Posterior vena cava (tissue), 2 donors: Measurements from ENCODE around the gene DGKI. TPM values are rescaled to one million over a fixed set of nuclear protein-coding genes. Genes with fewer than 3 reads are reported as not detected.

Experiments
- DNase-seq: peaks from one replicate; pipeline ENCODE4 v3.0.0-alpha.2; 2020; ENCODE audit warnings: low spot score
- intact Hi-C, 2 donors: fragments of 100-400 bp; cut with DNase I; formaldehyde crosslinking; loops; one replicate each; pipeline versions ENCODE4 v1.14.1 to v1.14.2; 2022 to 2023
- total RNA-seq, 2 donors: library from RNA; stranded (reverse); fragmentation: NEBNext Ultra II Directional; extraction: Animal tissue kit (Norgen Biotek cat#: 25700); gene quantifications; one replicate each; pipeline ENCODE4 v1.2.1, GENCODE V29; 2021
- donor health status: DM: yes; HTN: yes; CAD: no.
- donor health status: DM: yes; HTN: yes; CAD: no.

Gene DGKI
- total RNA-seq, 2 donors from 2014 or later, result 2.4 to 6.1 TPM

DNA sequence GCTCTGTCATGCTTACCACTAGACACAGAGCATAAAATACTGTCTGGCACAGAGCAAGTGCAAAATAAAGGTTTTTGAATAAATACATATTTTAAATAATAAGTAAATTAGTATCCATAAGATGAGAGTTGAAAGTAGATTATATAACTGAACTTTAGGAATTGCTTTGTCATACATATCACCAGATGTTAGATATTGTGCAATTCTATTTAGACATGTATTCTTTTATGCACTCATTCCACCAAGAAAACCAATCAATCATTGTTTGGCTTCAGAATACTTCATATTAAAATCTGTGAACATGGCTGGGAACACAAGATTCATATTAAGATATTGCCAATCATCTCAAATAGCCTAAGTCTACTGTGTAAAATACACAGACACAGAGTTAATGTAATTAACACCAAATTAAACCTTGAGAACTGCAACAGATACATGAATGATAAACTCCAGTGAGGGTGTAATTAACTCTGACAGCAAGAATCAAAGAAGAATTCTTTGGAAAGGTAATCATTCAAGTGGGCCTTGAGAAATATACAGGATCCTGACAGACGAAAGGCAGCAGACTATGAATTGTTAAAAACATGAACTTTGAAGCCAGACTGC is 302.2 kb downstream of the DGKI start:
- no peak for DNase-seq
- intact Hi-C loops, result no loop called here

DNA sequence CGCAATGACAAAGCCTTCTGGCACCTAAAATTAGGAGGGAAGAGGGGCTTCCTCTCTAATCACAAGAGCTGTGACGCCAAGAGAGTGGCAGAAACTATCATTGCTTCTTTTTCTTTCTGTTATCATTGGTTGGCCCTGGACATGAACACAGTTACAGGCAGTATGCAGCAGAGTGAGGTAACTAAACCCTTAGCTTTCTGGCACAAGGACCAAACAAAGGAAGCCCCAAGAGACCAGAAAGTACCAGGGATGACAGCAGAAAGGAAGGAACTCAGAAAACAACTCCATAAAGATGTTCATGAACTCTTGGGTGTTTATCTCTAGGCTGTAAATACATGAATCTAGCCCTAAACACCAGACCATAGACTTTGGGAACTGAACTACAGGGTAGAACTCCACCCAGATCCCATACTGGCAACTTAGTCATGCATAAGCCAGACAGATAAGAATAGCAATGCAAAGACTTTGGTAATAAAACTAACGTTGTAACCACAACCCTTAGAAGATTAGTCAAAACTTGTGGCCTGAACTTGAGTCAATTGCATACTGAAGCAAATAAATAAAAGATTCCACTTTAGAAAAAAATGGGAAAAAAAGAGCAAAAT is 307.6 kb downstream of the DGKI start:
- intact Hi-C loops, result no loop called here
- DNase-seq, result no peak

DNA sequence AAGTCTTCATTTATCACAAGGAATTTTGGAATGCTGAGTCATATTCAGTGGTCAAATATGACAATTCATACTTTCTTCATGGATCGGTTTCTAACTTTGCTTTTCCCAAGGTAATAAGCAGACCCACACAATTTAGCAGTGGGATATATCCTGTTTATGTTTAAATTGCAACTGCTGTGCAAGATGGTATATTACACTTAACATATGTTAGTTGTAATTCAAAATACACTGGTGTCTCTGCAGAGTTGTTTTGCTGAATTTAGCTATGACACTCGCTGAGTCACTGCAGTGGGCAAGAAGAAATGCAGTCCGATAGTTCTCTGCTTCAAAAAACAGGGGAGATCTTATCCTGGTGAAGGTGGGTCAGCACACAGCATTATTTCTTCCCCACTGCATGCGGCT is 308.4 kb downstream of the DGKI start:
- intact Hi-C loops, result no loop called here
- DNase-seq, result no peak

DNA sequence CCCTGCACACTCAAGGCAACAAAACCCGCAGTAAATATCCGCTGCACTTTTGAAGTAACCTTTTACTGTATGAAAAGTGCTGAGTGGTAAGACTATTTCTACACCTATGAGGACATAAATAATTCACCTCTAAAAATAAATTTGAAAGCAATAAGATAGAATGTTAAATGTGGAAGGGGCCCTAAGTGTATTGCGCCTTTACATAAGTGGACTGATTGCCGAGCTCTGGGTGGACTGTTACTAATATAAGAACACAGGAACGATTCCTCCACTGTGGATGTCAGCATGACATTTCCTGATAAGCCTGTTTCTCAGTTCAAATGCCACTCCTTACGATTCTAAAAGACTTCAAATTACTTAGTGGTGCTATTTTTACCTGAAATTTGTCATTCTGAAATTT is 311.2 kb downstream of the DGKI start:
- intact Hi-C loops, result no loop called here
- DNase-seq, result no peak

DNA sequence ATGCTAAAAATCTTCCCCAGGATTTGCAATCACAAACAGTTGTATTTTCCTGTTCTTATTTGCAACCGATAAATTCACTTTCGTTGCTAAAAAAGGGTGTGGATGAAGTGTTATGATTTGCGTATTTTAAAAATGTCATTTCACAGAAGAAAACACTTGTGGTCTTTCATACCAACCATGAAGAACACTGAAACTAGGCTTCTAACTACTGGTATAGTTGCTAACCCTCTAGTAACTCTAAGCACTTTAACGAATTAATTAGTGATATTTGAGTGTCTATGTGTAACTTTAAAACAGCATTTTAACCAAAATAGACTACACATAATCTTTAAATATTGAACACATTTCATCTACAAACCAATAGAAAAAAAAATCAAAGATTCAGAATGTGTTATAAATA is 315.1 kb downstream of the DGKI start:
- intact Hi-C loops, result no loop called here
- DNase-seq, result no peak

DNA sequence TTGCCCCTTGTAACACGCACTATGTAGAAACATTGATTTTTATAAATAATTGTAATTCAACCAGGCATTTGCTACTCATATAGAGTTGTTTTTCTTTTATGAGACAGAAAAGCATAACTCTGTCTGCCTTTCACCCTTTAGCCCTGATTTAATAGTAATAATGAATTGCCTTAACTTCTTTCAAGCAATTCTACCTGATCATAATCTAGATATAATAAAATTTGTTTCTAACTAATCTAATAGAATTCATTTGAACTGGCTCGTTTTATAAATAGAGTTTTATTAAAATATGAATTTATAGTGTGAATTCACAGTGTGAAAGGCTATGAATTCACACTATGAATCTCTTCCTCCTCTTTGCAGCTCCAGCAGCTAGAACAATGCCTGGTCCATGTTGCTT is 319.1 kb downstream of the DGKI start:
- intact Hi-C loops, result no loop called here

DNA sequence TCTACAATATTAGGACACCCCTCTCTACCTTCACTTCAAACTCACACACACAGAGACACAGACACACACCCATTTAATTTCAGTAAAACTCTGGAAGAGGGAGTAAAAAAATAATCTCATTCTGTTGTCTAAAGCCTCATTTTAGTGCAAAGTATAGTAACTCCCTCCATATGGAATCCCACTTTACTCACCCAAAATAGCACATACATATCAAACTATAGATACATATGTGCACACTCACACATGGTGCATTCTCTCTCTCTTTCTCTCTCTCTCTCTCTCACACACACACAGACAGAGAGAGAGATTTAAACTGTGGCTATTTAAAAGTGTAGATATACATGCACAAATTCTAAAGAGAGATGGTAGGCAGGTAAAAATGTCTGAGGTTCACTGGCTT is 323.6 kb downstream of the DGKI start:
- DNase-seq, result no peak
- intact Hi-C loops, result no loop called here

More for the DNA sequence above, 319.1 kb downstream of the DGKI start:
- no peak for DNase-seq

DNA sequence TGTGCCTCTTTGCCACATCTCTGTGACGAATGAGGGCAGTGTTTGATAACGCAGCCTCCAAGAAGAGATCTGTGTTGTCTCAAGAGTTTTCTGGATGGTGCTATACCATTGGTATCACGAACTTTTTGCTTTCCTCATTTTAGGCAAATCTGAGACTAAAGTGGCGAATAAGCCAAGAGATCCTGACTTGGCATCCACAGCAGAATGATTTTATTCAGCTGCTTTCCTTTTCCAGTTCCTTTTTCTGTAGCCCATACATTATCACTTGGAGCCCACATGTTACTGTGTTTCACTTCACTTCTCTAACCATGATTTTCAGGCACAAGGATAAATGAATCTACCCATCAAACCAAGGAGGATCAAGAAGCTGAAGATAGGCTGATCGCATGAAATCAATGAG is 325.3 kb downstream of the DGKI start:
- intact Hi-C loops, result no loop called here

DNA sequence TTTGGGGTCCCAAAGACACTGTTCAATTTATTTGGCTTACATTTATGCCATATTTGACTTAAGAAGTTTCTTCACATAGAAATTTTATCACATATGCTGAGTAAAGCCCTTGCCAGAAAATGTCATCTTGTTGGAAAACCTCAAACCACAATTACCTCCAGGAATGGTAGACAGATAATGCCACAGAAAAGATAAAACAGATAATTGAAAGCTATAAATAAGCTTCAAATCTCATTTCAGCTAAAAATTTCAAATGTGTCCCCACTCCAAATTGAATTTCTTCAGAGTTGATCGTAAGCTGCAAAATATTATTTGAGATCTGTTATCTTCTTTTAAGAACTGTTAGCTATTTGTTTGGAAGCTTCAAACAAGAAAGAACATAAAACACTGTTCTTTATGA is 326.8 kb downstream of the DGKI start:
- DNase-seq, result no peak
- intact Hi-C loops, result no loop called here

More for the DNA sequence above, 325.3 kb downstream of the DGKI start:
- no peak for DNase-seq

DNA sequence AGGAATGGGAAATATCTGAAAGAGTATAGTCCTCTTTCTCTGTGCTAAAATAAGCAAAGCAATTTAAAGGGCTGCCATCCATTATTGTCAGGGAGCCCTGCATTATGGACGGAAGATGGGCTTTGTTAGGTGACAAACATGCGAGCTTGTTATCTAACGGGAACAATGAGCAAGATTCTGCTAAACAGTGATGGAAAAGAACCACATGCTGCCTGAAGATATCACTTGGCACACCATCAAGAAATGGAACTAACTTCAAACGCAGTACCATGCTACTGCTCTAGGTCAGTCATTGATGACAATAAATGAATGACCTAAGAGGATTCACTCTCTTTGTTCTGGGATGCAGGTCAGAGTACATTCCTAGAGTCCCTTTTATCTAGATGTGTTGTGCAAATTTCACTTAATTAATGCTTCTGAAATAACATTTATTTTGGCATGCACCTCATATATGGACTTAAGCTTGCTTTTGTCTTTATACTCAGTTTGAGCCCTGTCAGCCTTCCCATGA is 327.5 kb downstream of the DGKI start:
- no peak for DNase-seq
- intact Hi-C loops, result no loop called here

DNA sequence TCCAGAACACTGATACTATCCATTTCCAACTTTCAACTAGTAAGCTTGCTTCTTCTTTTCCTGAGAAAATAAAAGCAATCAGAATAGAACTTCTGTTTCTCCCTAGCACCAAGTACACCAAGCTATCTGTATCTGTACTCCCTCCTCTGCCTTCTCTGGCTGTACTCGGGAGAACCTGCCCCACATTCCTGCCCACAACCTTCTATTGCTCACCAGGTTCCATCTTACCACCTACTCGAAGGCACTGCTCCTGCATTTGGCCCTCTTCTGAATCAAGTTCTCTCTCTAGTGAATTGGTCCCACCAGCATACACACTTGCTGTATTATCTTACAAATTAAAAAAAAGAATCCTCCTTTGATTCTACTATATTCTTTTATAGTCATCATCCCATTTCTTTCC is 333.7 kb downstream of the DGKI start:
- no peak for DNase-seq
- intact Hi-C loops, result no loop called here

DNA sequence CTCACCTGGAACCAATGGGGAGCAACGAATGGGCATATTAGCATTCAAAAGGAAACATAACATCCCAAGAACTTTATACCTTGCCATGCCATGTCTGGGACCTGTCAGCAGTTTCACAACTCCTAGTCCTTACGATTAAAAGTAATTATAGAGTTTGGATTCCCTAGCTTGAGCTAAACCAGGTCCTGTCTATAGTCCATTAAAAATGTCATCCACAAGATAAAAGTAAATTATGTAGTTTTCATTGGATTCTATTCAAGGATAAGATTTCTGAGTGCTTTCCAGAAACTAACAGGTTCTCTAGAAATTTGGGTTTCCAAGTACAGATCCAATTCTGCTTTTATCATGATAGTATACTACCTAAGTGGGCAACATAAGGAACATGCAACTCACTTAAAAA is 339.7 kb downstream of the DGKI start:
- intact Hi-C loops, result no loop called here
- DNase-seq, result no peak

DNA sequence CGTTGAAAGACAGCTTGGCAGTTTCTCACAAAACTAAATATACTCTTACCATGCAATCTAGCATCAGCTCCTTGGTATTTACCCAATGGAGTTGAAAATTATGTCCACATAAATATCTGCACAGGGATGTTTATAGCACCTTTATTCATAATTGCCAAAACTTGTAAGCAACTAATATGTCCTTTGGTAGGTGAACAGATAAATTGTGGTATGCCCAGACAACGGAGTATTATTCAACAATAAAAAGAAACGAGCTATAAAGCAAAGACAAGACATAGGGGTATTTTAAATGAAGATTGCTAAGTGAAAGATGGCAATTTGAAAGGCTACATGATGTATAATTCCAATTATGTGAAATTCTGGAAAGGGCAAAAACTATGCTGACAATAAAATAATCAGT is 340.7 kb downstream of the DGKI start:
- intact Hi-C loops, result no loop called here
- DNase-seq, result no peak

DNA sequence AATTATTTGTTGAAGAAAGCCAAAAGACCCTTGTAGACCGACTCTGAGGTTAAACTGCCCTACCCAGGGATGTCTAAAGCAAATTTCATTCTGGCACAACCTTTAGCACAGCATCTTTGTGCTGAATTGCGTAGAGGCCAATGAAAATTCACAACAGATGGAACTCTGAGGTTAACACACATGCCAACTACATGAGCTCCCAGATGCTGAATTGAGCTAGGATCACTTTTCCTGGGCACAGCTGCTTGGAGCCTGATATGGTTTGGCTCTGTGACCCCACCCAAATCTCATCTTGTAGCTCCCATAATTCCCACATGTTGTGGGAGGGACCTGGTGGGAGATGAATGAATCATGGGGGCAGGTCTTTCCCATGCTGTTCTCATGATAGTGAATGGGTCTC is 345.2 kb downstream of the DGKI start:
- peak; percentile 22 for DNase-seq
- intact Hi-C loops, result no loop called here

DNA sequence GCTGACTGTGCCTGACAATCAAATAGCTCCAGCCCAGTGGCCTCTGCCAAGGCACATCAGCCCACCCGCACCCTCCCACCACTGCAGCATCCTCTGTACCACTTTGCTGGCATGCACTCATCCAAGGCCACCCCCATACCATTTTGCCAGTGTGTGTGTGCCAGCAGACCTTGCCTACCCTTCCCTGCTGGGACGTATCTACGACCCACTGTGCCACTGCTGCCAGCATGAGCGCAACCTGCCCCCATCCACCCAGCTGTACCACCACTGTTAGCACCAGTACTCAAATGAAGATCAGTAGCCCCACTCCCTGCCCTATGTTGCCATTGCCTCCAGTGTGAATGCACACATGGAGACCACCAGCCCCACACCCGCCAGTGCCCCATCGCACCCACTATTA is 353.9 kb downstream of the DGKI start:
- no peak for DNase-seq
- intact Hi-C loops, result loop anchor here in 1 of 2 donors (1.0 kb wide), 1 partner anchor 39 kb away; no protein-coding TSS in a partner anchor

DNA sequence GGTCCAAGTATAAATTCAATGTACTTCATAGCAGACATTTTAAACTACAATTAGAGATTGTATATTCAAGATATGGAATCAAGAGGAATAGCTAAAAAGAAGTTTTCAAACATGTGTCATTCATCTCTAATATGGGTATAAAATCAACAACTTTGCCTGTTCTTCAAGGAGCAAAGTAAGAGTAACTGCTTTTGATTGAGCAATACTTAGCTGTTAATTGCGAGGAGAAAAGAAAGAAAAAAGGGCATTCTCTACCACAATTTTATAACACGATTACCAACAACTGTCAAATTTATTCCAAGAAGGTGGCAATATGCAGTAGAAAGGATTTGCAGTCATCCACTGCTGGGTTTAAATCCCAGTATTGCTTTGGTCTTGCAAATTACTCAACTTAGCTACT is 356.9 kb downstream of the DGKI start:
- intact Hi-C loops, result no loop called here
- DNase-seq, result no peak

DNA sequence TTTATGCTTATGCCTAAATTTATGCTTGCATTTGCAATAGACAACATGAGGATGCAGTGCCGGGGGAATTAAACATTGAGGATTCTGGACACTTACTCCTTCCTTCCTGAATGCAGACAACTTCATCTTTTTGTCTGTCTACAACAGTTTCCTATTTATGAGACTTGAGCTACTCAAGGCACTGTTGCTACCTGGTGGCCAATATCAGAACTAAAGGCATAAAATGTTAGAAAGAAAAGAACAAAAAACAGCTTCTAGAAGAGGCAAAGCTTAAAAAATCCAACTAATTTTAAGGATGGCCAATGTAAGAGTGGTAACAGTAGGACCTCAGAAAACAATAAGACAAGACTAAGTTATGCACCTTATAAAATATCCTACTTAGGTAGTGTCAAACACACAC is 358.7 kb downstream of the DGKI start:
- intact Hi-C loops, result no loop called here
- no peak for DNase-seq

DNA sequence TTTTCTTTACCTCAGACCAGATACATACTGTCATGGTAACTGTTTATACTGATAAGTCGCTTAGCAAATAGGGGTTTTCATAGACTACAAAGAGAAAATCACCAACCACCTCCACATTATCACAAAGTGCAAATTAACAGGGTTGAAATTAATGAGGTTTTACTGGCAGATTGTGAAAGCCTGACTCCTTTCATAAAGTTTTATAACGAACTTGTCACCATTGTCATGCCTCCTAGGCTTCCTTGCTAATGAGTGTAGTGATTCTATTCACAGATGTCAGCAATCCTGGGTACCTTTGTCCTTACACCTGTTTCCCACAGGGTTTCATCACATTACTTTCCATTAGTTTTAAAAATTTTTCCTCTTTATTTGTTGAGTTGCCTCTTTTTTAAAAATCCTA is 361.0 kb downstream of the DGKI start:
- DNase-seq, result no peak
- intact Hi-C loops, result no loop called here

DNA sequence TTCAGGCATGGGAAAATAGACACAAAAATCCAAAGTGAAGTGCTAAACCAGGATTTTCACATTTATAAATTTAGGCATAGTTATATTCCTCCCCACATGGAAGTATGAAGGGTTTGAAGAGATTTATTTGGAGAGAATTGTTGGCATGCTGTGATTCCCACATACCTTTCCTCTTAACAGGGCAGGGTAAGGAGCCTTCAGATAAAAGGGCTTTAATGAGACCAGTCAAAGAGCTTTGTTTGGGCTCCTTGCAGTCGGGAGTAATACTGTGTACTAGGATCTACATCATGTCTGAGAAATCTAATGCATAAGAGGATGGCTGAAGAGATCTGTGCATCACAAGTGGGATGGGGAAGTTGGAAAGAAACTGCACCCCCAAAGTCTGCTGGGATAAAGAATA is 362.4 kb downstream of the DGKI start:
- DNase-seq, result no peak
- intact Hi-C loops, result no loop called here

DNA sequence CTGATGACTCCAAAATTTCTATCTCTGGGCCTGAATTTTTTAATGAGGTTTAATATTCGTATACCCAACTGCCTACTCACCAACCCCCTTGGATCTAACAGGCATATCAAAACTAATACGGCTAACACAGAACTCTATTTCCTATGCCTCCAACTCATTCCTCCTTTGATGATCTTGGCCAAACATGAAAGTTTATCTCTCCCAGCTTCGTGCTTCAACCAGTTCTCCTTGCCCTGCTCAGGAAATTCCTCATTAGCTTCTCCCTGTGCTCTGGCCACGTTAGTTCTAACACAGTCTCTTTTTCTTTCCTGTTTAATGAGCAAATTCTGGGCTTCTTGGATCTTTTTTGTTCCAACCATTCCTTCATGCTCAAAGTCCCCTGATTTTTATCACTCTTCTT is 364.3 kb downstream of the DGKI start:
- no peak for DNase-seq
- intact Hi-C loops, result no loop called here

DNA sequence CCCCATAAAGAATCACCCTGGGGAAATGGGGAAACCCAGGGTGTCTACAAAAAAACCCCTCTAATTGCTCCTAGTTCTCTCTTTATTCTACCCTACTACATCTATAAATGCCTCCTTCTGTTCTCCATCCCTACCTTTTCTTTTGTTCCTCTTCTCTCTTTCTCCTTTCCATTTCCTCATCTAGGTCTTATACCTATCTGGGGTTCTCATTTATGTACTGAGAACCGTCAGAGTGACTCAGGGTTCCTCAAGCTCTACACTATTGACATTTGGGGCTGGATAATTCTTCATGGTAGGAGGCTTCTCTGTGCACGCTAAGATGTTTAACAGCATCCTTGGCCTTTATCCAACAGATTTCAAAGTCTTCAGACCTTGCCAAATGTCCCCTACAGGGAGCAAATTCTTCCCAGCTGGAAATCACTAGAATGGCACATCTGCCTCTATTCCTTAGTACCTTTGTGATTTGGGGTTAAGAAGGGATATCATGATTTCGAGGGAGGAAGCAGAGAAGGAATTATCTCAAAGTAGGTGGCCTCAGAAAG is 365.9 kb downstream of the DGKI start:
- no peak for DNase-seq
- intact Hi-C loops, result no loop called here
